Prostate gland (tissue), 2 donors: ENCODE results near the gene ADAMTSL2.

Experiments
- POLR2A ChIP-seq: fragments of 450-650 bp; IDR thresholded peaks from one replicate; pipeline ENCODE4 v1.6.1; 2016; ENCODE audit warnings: antibody characterized with exemption, mild to moderate bottlenecking
- POLR2AphosphoS5 ChIP-seq: sonication (generic); formaldehyde crosslinking; IDR thresholded peaks from one replicate; pipeline ENCODE4 v1.6.1; 2017; ENCODE audit warnings: antibody characterized with exemption
- TF ChIP-seq, protein P1 (sequence below), 4 experiments: fragments of 200-600 bp in 2 of 4; fragments of 450-650 bp in 2 of 4; sonication (generic) in 2 of 4; IDR thresholded peaks; 1 replicate in 3 of 4; 2 replicates in 1 of 4; pipeline ENCODE4 v1.5.1; 2016 to 2019; ENCODE audit warnings: antibody characterized with exemption in 4 of 4, mild to moderate bottlenecking in 2 of 4, moderate library complexity in 2 of 4

DNA sequence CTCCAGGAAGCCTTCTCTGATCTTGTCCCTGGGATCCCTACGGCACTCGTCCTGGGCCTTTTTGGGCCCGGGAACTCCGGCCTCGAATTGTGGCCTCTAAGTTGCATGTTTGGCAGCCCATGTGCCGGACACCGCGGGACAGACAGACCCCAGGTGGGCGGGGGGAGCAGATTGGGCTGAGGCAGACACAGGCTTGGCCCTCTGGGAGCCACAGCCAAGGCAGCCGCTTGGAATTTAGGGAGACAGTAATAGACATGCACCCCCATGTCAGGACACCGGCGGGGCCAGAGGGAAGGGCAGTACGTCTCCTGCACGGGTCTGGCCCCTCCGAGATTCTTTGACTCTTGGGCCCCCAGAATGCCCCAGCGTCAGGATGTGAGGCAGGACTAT, 36.2 kb downstream of the ADAMTSL2 start:
- TF ChIP-seq, protein P1, sequence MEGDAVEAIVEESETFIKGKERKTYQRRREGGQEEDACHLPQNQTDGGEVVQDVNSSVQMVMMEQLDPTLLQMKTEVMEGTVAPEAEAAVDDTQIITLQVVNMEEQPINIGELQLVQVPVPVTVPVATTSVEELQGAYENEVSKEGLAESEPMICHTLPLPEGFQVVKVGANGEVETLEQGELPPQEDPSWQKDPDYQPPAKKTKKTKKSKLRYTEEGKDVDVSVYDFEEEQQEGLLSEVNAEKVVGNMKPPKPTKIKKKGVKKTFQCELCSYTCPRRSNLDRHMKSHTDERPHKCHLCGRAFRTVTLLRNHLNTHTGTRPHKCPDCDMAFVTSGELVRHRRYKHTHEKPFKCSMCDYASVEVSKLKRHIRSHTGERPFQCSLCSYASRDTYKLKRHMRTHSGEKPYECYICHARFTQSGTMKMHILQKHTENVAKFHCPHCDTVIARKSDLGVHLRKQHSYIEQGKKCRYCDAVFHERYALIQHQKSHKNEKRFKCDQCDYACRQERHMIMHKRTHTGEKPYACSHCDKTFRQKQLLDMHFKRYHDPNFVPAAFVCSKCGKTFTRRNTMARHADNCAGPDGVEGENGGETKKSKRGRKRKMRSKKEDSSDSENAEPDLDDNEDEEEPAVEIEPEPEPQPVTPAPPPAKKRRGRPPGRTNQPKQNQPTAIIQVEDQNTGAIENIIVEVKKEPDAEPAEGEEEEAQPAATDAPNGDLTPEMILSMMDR (IDR thresholded peaks at IDR 0.05) = no peak
- TF ChIP-seq POLR2AphosphoS5 (no peak), POLR2A (no peak)
